GM18502 (cell line): ENCODE measurements around the gene LCE1F.

Experiments
- ATAC-seq: cut with Tn5 transposase; IDR thresholded peaks from one replicate; pipeline ENCODE4 v1.9.1; 2021; ENCODE audit warnings: mild to moderate bottlenecking; ENCODE audit not compliant: unreplicated experiment, poor library complexity

The LCE1F gene

GRCh38 chr1:152770411-152770810, 4.5 kb upstream of the LCE1F start:
- ATAC-seq: no peak

GRCh38 chr1:152776361-152776760, 1.4 kb downstream of the LCE1F start:
- ATAC-seq: no peak

- ATAC-seq: no peak
Measured at GRCh38 chr1:152777510-152778137, 2.7 kb downstream of the LCE1F start.

GRCh38 chr1:152783095-152783494, 8.2 kb downstream of the LCE1F start:
- ATAC-seq: no peak

GRCh38 chr1:152786077-152786476, 11.1 kb downstream of the LCE1F start, which contains the start of gene LCE1E:
Gene LCE1E (plus strand): TSS chr1:152786257. CDS start chr1:152787300, 1,043 bp downstream.
- no peak for ATAC-seq

- no peak for ATAC-seq
Measured at GRCh38 chr1:152795686-152796085, 20.7 kb downstream of the LCE1F start.

GRCh38 chr1:152796421-152796820, 21.5 kb downstream of the LCE1F start, which contains the start of gene LCE1D:
Gene LCE1D (plus strand): TSS chr1:152796721. CDS start chr1:152797795, 1,074 bp downstream.
- ATAC-seq: no peak

GRCh38 chr1:152801333-152801732, 26.4 kb downstream of the LCE1F start:
- ATAC-seq: no peak

GRCh38 chr1:152806576-152806975, 31.6 kb downstream of the LCE1F start, which contains the start of gene LCE1C:
Gene LCE1C (minus strand): TSS chr1:152806651. CDS start chr1:152805478, 1,173 bp downstream.
- no peak for ATAC-seq

GRCh38 chr1:152811050-152811449, 36.1 kb downstream of the LCE1F start:
- ATAC-seq: no peak

GRCh38 chr1:152811671-152812070, 36.7 kb downstream of the LCE1F start, which contains the start of gene LCE1B:
Gene LCE1B (plus strand): TSS chr1:152811971. CDS start chr1:152812447, 476 bp downstream.
- no peak for ATAC-seq

- ATAC-seq: no peak
Measured at GRCh38 chr1:152817309-152817708, 42.4 kb downstream of the LCE1F start.

- ATAC-seq: no peak
Measured at GRCh38 chr1:152823294-152823693, 48.4 kb downstream of the LCE1F start.

- no peak for ATAC-seq
Measured at GRCh38 chr1:152824964-152825363, 50.0 kb downstream of the LCE1F start.
